ENCODE measurements around the gene EFHC2. TPM values are rescaled to one million over a fixed set of nuclear protein-coding genes. Genes with fewer than 3 reads are reported as not detected.
"Not testable (repeated sequence)": the region's sequence is repeated elsewhere in the genome, so short reads cannot be mapped to it uniquely, and the experiment has no call there.

The EFHC2 gene
- total RNA-seq, 1 donor from 2014 or later: 3.2 TPM

GRCh38 chrX:44189116-44189515 is 154.4 kb downstream of the EFHC2 start:
- no peaks in the 10 kb centered on the region for H3K9me3 ChIP-seq
- intact Hi-C loops (cut with DNase I): no loop called here
- H3K4me1 ChIP-seq: no peaks in the 10 kb centered on the region
- DNase-seq (ENCODE audit: extremely low spot score in 2 of 2): no peak
- no peak overlapping the region for H3K4me3 ChIP-seq
- H3K36me3 ChIP-seq: no peaks in the 10 kb centered on the region
- H3K27ac ChIP-seq: no peak overlapping the region
- TF ChIP-seq CTCF (IDR thresholded peaks at IDR 0.05) (no peak), POLR2AphosphoS5 (IDR thresholded peaks at IDR 0.05; ENCODE audit: insufficient read depth in 1 of 2, low read depth in 1 of 2) (no peak), POLR2A (IDR thresholded peaks at IDR 0.05) (no peak)
- no peaks in the 10 kb centered on the region for H3K27me3 ChIP-seq

GRCh38 chrX:44187915-44188314 is 155.6 kb downstream of the EFHC2 start:
- H3K27ac ChIP-seq; H3K4me3 ChIP-seq; intact Hi-C loops (cut with DNase I); H3K36me3 ChIP-seq; H3K9me3 ChIP-seq; H3K4me1 ChIP-seq; H3K27me3 ChIP-seq; DNase-seq (ENCODE audit: extremely low spot score in 2 of 2): not testable (repeated sequence)

GRCh38 chrX:44183329-44183728 is 160.1 kb downstream of the EFHC2 start:
- no peak for DNase-seq (ENCODE audit: extremely low spot score in 2 of 2)
- no peaks in the 10 kb centered on the region for H3K27me3 ChIP-seq
- no peaks in the 10 kb centered on the region for H3K9me3 ChIP-seq
- no peaks in the 10 kb centered on the region for H3K4me1 ChIP-seq
- TF ChIP-seq POLR2A (IDR thresholded peaks at IDR 0.05) (no peak), POLR2AphosphoS5 (IDR thresholded peaks at IDR 0.05; ENCODE audit: insufficient read depth in 1 of 2, low read depth in 1 of 2) (no peak), CTCF (IDR thresholded peaks at IDR 0.05) (no peak)
- H3K4me3 ChIP-seq: no peak overlapping the region
- H3K36me3 ChIP-seq: no peaks in the 10 kb centered on the region
- intact Hi-C loops (cut with DNase I): no loop called here
- H3K27ac ChIP-seq: no peak overlapping the region

- Histone ChIP-seq H3K27me3 (no peaks in the 10 kb centered on the region), H3K4me1 (no peaks in the 10 kb centered on the region), H3K4me3 (no peak overlapping the region), H3K9me3 (no peaks in the 10 kb centered on the region), H3K27ac (no peak overlapping the region), H3K36me3 (no peaks in the 10 kb centered on the region)
- TF ChIP-seq CTCF (IDR thresholded peaks at IDR 0.05) (no peak), POLR2AphosphoS5 (IDR thresholded peaks at IDR 0.05; ENCODE audit: insufficient read depth in 1 of 2, low read depth in 1 of 2) (no peak), POLR2A (IDR thresholded peaks at IDR 0.05) (no peak)
- DNase-seq (ENCODE audit: extremely low spot score in 2 of 2): no peak
- intact Hi-C loops (cut with DNase I): loop anchor here (10.0 kb wide), 1 partner anchor 1886 kb away; no protein-coding TSS in a partner anchor
Measured at GRCh38 chrX:44178274-44179053, 165.0 kb downstream of the EFHC2 start.

- H3K27ac ChIP-seq: no peak overlapping the region
- no peak for TF ChIP-seq POLR2A (IDR thresholded peaks at IDR 0.05)
- TF ChIP-seq POLR2AphosphoS5 (IDR thresholded peaks at IDR 0.05; ENCODE audit: insufficient read depth in 1 of 2, low read depth in 1 of 2): no peak
- TF ChIP-seq CTCF (IDR thresholded peaks at IDR 0.05): no peak
- no peaks in the 10 kb centered on the region for H3K36me3 ChIP-seq
- no peaks in the 10 kb centered on the region for H3K4me1 ChIP-seq
- no peaks in the 10 kb centered on the region for H3K9me3 ChIP-seq
- intact Hi-C loops (cut with DNase I): loop anchor here (10.0 kb wide), 1 partner anchor 1889 kb away; no protein-coding TSS in a partner anchor
- DNase-seq (ENCODE audit: extremely low spot score in 2 of 2): no peak
- no peak overlapping the region for H3K4me3 ChIP-seq
- no peaks in the 10 kb centered on the region for H3K27me3 ChIP-seq
Measured at GRCh38 chrX:44175455-44175854, 168.0 kb downstream of the EFHC2 start.

Measured in vagina (tissue), 2 donors.